K562 (cell line): ENCODE measurements around the gene MCM7. TPM values are rescaled to one million over a fixed set of nuclear protein-coding genes. Genes with fewer than 3 reads are reported as not detected.

Experiments used
- BHLHE40 ChIP-seq: IDR thresholded peaks from 2 replicates; pipeline ENCODE4 v1.6.1; 2011; ENCODE audit warnings: low read length, improper control_type of control experiment
- BRF1 ChIP-seq: IDR thresholded peaks from 3 replicates; pipeline ENCODE4 v1.6.1; 2011; ENCODE audit warnings: borderline replicate concordance, mild to moderate bottlenecking; ENCODE audit not compliant: insufficient read length; ENCODE audit errors: extremely low read depth
- CAMTA2 ChIP-seq: fragments of 250-450 bp; sonication (Bioruptor Pico); conservative IDR thresholded peaks from 2 replicates; pipeline ENCODE4 v1.5.1; 2022
- ELF1 ChIP-seq: fragments of 200-800 bp; sonication (Bioruptor generic); IDR thresholded peaks from 2 replicates; pipeline ENCODE4 v1.6.1; 2016; ENCODE audit warnings: missing genetic modification characterization, missing compliant biosample characterization
- HDAC8 ChIP-seq: fragments of 450-650 bp; IDR thresholded peaks from 2 replicates; pipeline ENCODE4 v1.6.1; 2016; ENCODE audit warnings: mild to moderate bottlenecking, missing genetic modification characterization, moderate library complexity, missing compliant biosample characterization
- KAT2B ChIP-seq: IDR thresholded peaks from one replicate; pipeline ENCODE4 v1.6.1; 2012; ENCODE audit warnings: low read depth, mild to moderate bottlenecking, control low read depth, inconsistent platforms, low read length, moderate library complexity
- MYC ChIP-seq, 2 experiments: fragments of 250-450 bp in 1 of 2; sonication (Bioruptor Pico) in 1 of 2; IDR thresholded peaks; 2 replicates each; pipeline versions ENCODE4 v1.5.1 to v1.6.1; 2012 to 2021; ENCODE audit warnings: low read depth in 2 of 2, borderline replicate concordance in 1 of 2, improper control_type of control experiment in 1 of 2, low read length in 1 of 2, mild to moderate bottlenecking in 1 of 2, moderate library complexity in 1 of 2
- NBN ChIP-seq: fragments of 450-650 bp; IDR thresholded peaks from 2 replicates; pipeline ENCODE4 v1.6.1; 2016; ENCODE audit warnings: low read depth, mild to moderate bottlenecking
- POLR2AphosphoS2 ChIP-seq: IDR thresholded peaks from 2 replicates; pipeline ENCODE4 v1.6.1; 2012; ENCODE audit warnings: low read length, improper control_type of control experiment
- POLR2AphosphoS5 ChIP-seq: IDR thresholded peaks from 2 replicates; pipeline ENCODE4 v1.6.1; 2011; ENCODE audit warnings: mild to moderate bottlenecking, low read depth, low read length, moderate library complexity; ENCODE audit not compliant: control insufficient read depth, insufficient read depth
- SUPT5H ChIP-seq: fragments of 450-650 bp; IDR thresholded peaks from 2 replicates; pipeline ENCODE4 v1.6.1; 2016
- ZBTB49 ChIP-seq: sonication (generic); formaldehyde crosslinking; IDR thresholded peaks from 2 replicates; pipeline ENCODE4 v1.8.0; 2022; ENCODE audit warnings: missing genetic modification reagents, mild to moderate bottlenecking, borderline replicate concordance
- ZFPM2 ChIP-seq: fragments of 250-450 bp; sonication (Bioruptor Pico); IDR thresholded peaks from 2 replicates; pipeline ENCODE4 v1.5.1; 2022; ENCODE audit warnings: mild to moderate bottlenecking
- ZKSCAN3 ChIP-seq: fragments of 250-450 bp; sonication (Bioruptor Pico); IDR thresholded peaks from 2 replicates; pipeline ENCODE4 v1.4.0; 2020
- ZNF764 ChIP-seq: fragments of 250-450 bp; sonication (Bioruptor Pico); IDR thresholded peaks from 2 replicates; pipeline ENCODE4 v1.4.0; 2020; ENCODE audit warnings: low read depth, mild to moderate bottlenecking, moderate library complexity
- ZSCAN29 ChIP-seq: fragments of 450-650 bp; IDR thresholded peaks from 2 replicates; pipeline ENCODE4 v1.6.1; 2017
- polyA plus RNA-seq, 8 experiments: library from polyadenylated mRNA; depleted of rRNA in 4 of 8; stranded (reverse) in 5 of 8; unstranded in 3 of 8; fragments of >200 nt; fragmentation: Nextera tagmentation in 2 of 8; fragmentation: Illumina TruSeq in 1 of 8; extraction: Ambion mirVana in 2 of 8; extraction: Trizol in 1 of 8; gene quantifications; 2 replicates each; pipeline versions ENCODE4 v1.2.1 to v1.2.3, GENCODE V29; 2011 to 2014; ENCODE audit warnings: inconsistent platforms in 1 of 8, missing spikeins in 1 of 8
- total RNA-seq, 7 experiments: library from RNA; depleted of rRNA in 6 of 7; stranded (reverse); fragments of >200 nt in 6 of 7; fragmentation: Illumina TruSeq in 2 of 7; extraction: Trizol in 2 of 7; gene quantifications; 2 replicates each; pipeline versions ENCODE4 v1.2.1 to v1.2.3, GENCODE V29; 2011 to 2021; ENCODE audit warnings: low replicate concordance in 1 of 7
- TF ChIP-seq, protein P1 (sequence below): fragments of 450-650 bp; IDR thresholded peaks from 2 replicates; pipeline ENCODE4 v1.7.0; 2016; ENCODE audit warnings: borderline replicate concordance
- TF ChIP-seq, protein P2 (sequence below): fragments of 450-650 bp; IDR thresholded peaks from 2 replicates; pipeline ENCODE4 v1.7.1; 2018; ENCODE audit warnings: mild to moderate bottlenecking, low read depth; ENCODE audit not compliant: partially characterized antibody
- TF ChIP-seq, protein P3 (sequence below): sonication (generic); formaldehyde crosslinking; IDR thresholded peaks from 2 replicates; pipeline ENCODE4 v1.8.0; 2022; ENCODE audit warnings: mild to moderate bottlenecking, missing genetic modification reagents

Gene MCM7
- total and polyA plus RNA-seq, 9 of the 15 experiments (the other 6 are each of a cell fraction or from before 2014, with no cell fraction given) = 329 to 856 (median 437) TPM

GRCh38 chr7:100091411-100092181, 9.6 kb downstream of the MCM7 start (continued):
- TF ChIP-seq KAT2B (no peak), NBN (no peak), ZBTB49 (CRISPR knock-in tag) (no peak), BHLHE40 (peak; percentile 80), SUPT5H (peak; percentile 79), HDAC8 (tag) (no peak), POLR2AphosphoS5 (peak; percentile 93; the same call in 1 of the 2 replicates), ZNF764 (CRISPR knock-in tag) (0 out of 2 replicates have a peak, but pooled peaks have one; percentile 37), CAMTA2 (CRISPR knock-in tag) (peak; percentile 92), POLR2AphosphoS2 (peak; percentile 89; the same call in 1 of the 2 replicates), BRF1 (no peak), ZSCAN29 (no peak), ZFPM2 (no peak), MYC (IDR thresholded peaks at IDR 0.05; ENCODE audit: low read depth, low read length) (no peak), MYC (CRISPR knock-in tag; IDR thresholded peaks at IDR 0.05; ENCODE audit: borderline replicate concordance, low read depth) (0 out of 2 replicates have a peak, but pooled peaks have one; percentile 32), ZKSCAN3 (CRISPR knock-in tag) (no peak), ELF1 (tag) (no peak)
- TF ChIP-seq, protein P1, sequence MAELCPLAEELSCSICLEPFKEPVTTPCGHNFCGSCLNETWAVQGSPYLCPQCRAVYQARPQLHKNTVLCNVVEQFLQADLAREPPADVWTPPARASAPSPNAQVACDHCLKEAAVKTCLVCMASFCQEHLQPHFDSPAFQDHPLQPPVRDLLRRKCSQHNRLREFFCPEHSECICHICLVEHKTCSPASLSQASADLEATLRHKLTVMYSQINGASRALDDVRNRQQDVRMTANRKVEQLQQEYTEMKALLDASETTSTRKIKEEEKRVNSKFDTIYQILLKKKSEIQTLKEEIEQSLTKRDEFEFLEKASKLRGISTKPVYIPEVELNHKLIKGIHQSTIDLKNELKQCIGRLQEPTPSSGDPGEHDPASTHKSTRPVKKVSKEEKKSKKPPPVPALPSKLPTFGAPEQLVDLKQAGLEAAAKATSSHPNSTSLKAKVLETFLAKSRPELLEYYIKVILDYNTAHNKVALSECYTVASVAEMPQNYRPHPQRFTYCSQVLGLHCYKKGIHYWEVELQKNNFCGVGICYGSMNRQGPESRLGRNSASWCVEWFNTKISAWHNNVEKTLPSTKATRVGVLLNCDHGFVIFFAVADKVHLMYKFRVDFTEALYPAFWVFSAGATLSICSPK = no peak
- TF ChIP-seq, protein P2, sequence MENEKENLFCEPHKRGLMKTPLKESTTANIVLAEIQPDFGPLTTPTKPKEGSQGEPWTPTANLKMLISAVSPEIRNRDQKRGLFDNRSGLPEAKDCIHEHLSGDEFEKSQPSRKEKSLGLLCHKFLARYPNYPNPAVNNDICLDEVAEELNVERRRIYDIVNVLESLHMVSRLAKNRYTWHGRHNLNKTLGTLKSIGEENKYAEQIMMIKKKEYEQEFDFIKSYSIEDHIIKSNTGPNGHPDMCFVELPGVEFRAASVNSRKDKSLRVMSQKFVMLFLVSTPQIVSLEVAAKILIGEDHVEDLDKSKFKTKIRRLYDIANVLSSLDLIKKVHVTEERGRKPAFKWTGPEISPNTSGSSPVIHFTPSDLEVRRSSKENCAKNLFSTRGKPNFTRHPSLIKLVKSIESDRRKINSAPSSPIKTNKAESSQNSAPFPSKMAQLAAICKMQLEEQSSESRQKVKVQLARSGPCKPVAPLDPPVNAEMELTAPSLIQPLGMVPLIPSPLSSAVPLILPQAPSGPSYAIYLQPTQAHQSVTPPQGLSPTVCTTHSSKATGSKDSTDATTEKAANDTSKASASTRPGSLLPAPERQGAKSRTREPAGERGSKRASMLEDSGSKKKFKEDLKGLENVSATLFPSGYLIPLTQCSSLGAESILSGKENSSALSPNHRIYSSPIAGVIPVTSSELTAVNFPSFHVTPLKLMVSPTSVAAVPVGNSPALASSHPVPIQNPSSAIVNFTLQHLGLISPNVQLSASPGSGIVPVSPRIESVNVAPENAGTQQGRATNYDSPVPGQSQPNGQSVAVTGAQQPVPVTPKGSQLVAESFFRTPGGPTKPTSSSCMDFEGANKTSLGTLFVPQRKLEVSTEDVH = peak; percentile 51
- TF ChIP-seq, protein P3, sequence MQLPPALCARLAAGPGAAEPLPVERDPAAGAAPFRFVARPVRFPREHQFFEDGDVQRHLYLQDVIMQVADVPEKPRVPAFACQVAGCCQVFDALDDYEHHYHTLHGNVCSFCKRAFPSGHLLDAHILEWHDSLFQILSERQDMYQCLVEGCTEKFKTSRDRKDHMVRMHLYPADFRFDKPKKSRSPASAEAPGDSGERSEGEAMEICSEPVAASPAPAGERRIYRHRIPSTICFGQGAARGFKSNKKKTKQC (CRISPR knock-in tag) = no peak
